Measurements from ENCODE around the gene SEPTIN12. TPM values are rescaled to one million over a fixed set of nuclear protein-coding genes. Genes with fewer than 3 reads are reported as not detected.

SEPTIN12 gene
- total RNA-seq, 1 experiment from 2014 or later = not detected

GRCh38 chr16:4828567-4829321, 40.6 kb upstream of the SEPTIN12 start:
- BruUV-seq (replicated peaks) = no TSS peak
- Histone ChIP-seq H3K36me3 (ENCODE audit: control insufficient read depth, insufficient read depth, low read length) (peaks cover 33% of the 10 kb centered on the region), H3K4me1 (ENCODE audit: control insufficient read depth, insufficient read depth, low read length) (no peaks in the 10 kb centered on the region)

GRCh38 chr16:4826980-4827379, 38.8 kb upstream of the SEPTIN12 start:
- BruUV-seq (replicated peaks) = no TSS peak
- POLR2A ChIA-PET = interaction anchor here (0.6 kb wide), 1 partner anchor 66 kb away, joined by 3 read pairs; no protein-coding TSS in a partner anchor

More at GRCh38 chr16:4828567-4829321, 40.6 kb upstream of the SEPTIN12 start:
- intact Hi-C loops (cut with micrococcal nuclease; ENCODE audit: unreplicated experiment) (no loop called here), in situ Hi-C loops (cut with HindIII; ENCODE audit: low pct_unique_long_range_greater_than_20kb, low sequenced_read_pairs) (no loop called here)
- CTCF ChIA-PET = no interaction called here
- POLR2A ChIA-PET = no interaction called here
- H3K27ac ChIP-seq (ENCODE audit: low read length) = no peak overlapping the region
- no peaks in the 10 kb centered on the region for H3K9me3 ChIP-seq (ENCODE audit: control insufficient read depth, insufficient read depth, low read depth, low read length)
- no peaks in the 10 kb centered on the region for H3K27me3 ChIP-seq (ENCODE audit: control insufficient read depth, insufficient read depth, low read length)
- no peak for TF ChIP-seq SIN3A (IDR thresholded peaks at IDR 0.05; ENCODE audit: borderline replicate concordance, insufficient read depth, low read depth, low read length)
- no peak for TF ChIP-seq TCF7L2 (IDR thresholded peaks at IDR 0.05; ENCODE audit: low read depth, low read length)
- no peak for TF ChIP-seq CTCF (IDR thresholded peaks at IDR 0.05)
- no peak for TF ChIP-seq POLR2AphosphoS5 (IDR thresholded peaks at IDR 0.05; ENCODE audit: low read depth, low read length)
- no peak for TF ChIP-seq REST (IDR thresholded peaks at IDR 0.05; ENCODE audit: insufficient read depth in 1 of 2, low read depth in 2 of 2, low read length in 1 of 2)
- ATAC-seq (no peak), DNase-seq (ENCODE audit: low read depth, low spot score) (no peak)
- no peak overlapping the region for H3K4me3 ChIP-seq (ENCODE audit: low read depth in 2 of 2, low read length in 2 of 2)

More at GRCh38 chr16:4826980-4827379, 38.8 kb upstream of the SEPTIN12 start:
- DNase-seq (ENCODE audit: low read depth, low spot score) (no peak), ATAC-seq (no peak)
- no peaks in the 10 kb centered on the region for H3K9me3 ChIP-seq (ENCODE audit: control insufficient read depth, insufficient read depth, low read depth, low read length)
- H3K4me3 ChIP-seq (ENCODE audit: low read depth in 2 of 2, low read length in 2 of 2) = no peak overlapping the region
- no peaks in the 10 kb centered on the region for H3K27me3 ChIP-seq (ENCODE audit: control insufficient read depth, insufficient read depth, low read length)
- TF ChIP-seq SIN3A (IDR thresholded peaks at IDR 0.05; ENCODE audit: borderline replicate concordance, insufficient read depth, low read depth, low read length) (no peak), CTCF (IDR thresholded peaks at IDR 0.05) (no peak), REST (IDR thresholded peaks at IDR 0.05; ENCODE audit: insufficient read depth in 1 of 2, low read depth in 2 of 2, low read length in 1 of 2) (no peak), POLR2AphosphoS5 (IDR thresholded peaks at IDR 0.05; ENCODE audit: low read depth, low read length) (no peak), TCF7L2 (IDR thresholded peaks at IDR 0.05; ENCODE audit: low read depth, low read length) (no peak)
- no peaks in the 10 kb centered on the region for H3K4me1 ChIP-seq (ENCODE audit: control insufficient read depth, insufficient read depth, low read length)
- peaks cover 36% of the 10 kb centered on the region for H3K36me3 ChIP-seq (ENCODE audit: control insufficient read depth, insufficient read depth, low read length)
- CTCF ChIA-PET = interaction anchor here (0.7 kb wide), 1 partner anchor 69 kb away, joined by 3 read pairs; no protein-coding TSS in a partner anchor
- in situ Hi-C loops (cut with HindIII; ENCODE audit: low pct_unique_long_range_greater_than_20kb, low sequenced_read_pairs) = no loop called here
- no peak overlapping the region for H3K27ac ChIP-seq (ENCODE audit: low read length)
- intact Hi-C loops (cut with micrococcal nuclease; ENCODE audit: unreplicated experiment) = no loop called here

Measured in Panc1 (cell line).